Neural progenitor cell (in vitro differentiated cells): ENCODE results near the gene CEP128. TPM values are rescaled to one million over a fixed set of nuclear protein-coding genes. Genes with fewer than 3 reads are reported as not detected.

Experiments
- DNase-seq: peaks from one replicate; pipeline ENCODE4 v3.0.0-alpha.2; 2016; ENCODE audit warnings: low spot score
- H2AFZ ChIP-seq: fragments of 200-600 bp; sonication (generic); replicated peaks from 2 replicates; pipeline ENCODE4 v1.6.1; 2016; ENCODE audit warnings: antibody characterized with exemption
- H3F3A ChIP-seq: fragments of 200-600 bp; sonication (generic); 2 replicates; pipeline ENCODE4 v1.6.1; 2016; ENCODE audit warnings: antibody characterized with exemption, low read depth
- H3K27ac ChIP-seq: fragments of 200-600 bp; sonication (generic); 2 replicates; pipeline ENCODE4 v1.5.1; 2016; ENCODE audit warnings: mild to moderate bottlenecking
- H3K27me3 ChIP-seq: fragments of 200-600 bp; sonication (generic); 2 replicates; pipeline ENCODE4 v1.6.1; 2016; ENCODE audit warnings: mild to moderate bottlenecking, moderate library complexity
- H3K36me3 ChIP-seq: fragments of 200-600 bp; sonication (generic); 2 replicates; pipeline ENCODE4 v1.5.1; 2016
- H3K4me1 ChIP-seq: fragments of 200-600 bp; sonication (generic); 2 replicates; pipeline ENCODE4 v1.6.1; 2016; ENCODE audit warnings: mixed run types
- H3K4me2 ChIP-seq: fragments of 200-600 bp; sonication (generic); 2 replicates; pipeline ENCODE4 v1.6.1; 2016
- H3K4me3 ChIP-seq: fragments of 200-600 bp; sonication (generic); 2 replicates; pipeline ENCODE4 v1.5.1; 2016
- H3K79me2 ChIP-seq: fragments of 200-600 bp; sonication (generic); 2 replicates; pipeline ENCODE4 v1.6.1; 2016; ENCODE audit warnings: low read depth
- H3K9ac ChIP-seq: fragments of 200-600 bp; sonication (generic); 2 replicates; pipeline ENCODE4 v1.6.1; 2016
- H3K9me3 ChIP-seq: fragments of 200-600 bp; sonication (generic); 2 replicates; pipeline ENCODE4 v1.5.1; 2016; ENCODE audit warnings: low read depth
- H4K20me1 ChIP-seq: fragments of 200-600 bp; sonication (generic); 2 replicates; pipeline ENCODE4 v1.6.1; 2016; ENCODE audit warnings: low read depth
- H3K27ac Mint-ChIP-seq: 3 replicates; pipeline ENCODE4 v1.8.0; 2021; ENCODE audit warnings: mixed read lengths
- H3K27me3 Mint-ChIP-seq: 2 replicates; pipeline ENCODE4 v1.8.0; 2022; ENCODE audit warnings: low read depth, mild to moderate bottlenecking, inconsistent platforms, moderate library complexity, mixed read lengths; ENCODE audit not compliant: insufficient read depth
- H3K36me3 Mint-ChIP-seq: 3 replicates; pipeline ENCODE4 v1.8.0; 2021; ENCODE audit warnings: mixed read lengths
- H3K4me1 Mint-ChIP-seq: 3 replicates; pipeline ENCODE4 v1.8.0; 2021; ENCODE audit warnings: mixed read lengths
- H3K4me3 Mint-ChIP-seq: 3 replicates; pipeline ENCODE4 v1.8.0; 2021; ENCODE audit warnings: mild to moderate bottlenecking, moderate library complexity, mixed read lengths
- H3K9me3 Mint-ChIP-seq: 3 replicates; pipeline ENCODE4 v1.8.0; 2020; ENCODE audit warnings: mixed read lengths
- CTCF ChIP-seq: fragments of 200-600 bp; sonication (generic); IDR thresholded peaks from 2 replicates; pipeline ENCODE4 v1.5.1; 2017; ENCODE audit warnings: antibody characterized with exemption, mild to moderate bottlenecking
- EZH2 ChIP-seq: fragments of 200-600 bp; sonication (generic); IDR thresholded peaks from 2 replicates; pipeline ENCODE4 v1.6.1; 2017; ENCODE audit warnings: antibody characterized with exemption, mild to moderate bottlenecking, moderate library complexity
- EZH2phosphoT487 ChIP-seq: fragments of 200-600 bp; sonication (generic); IDR thresholded peaks from 2 replicates; pipeline ENCODE4 v1.6.1; 2017; ENCODE audit warnings: antibody characterized with exemption
- total RNA-seq: library from RNA; depleted of rRNA; stranded (reverse); fragments of >200 nt; gene quantifications from 2 replicates; pipeline ENCODE4 v1.2.3, GENCODE V29; 2015; ENCODE audit warnings: low replicate concordance

Gene CEP128
- total RNA-seq, 1 donor from 2014 or later: 12.1 TPM

- H3K27me3 ChIP-seq: no peaks in the 10 kb centered on the region
- H3K9me3 ChIP-seq: peaks cover 5% of the 10 kb centered on the region
- H2AFZ ChIP-seq: no peak overlapping the region
- H3K27ac ChIP-seq: no peak overlapping the region
- H3K4me3 Mint-ChIP-seq: no peak overlapping the region
- no peak for DNase-seq
- TF ChIP-seq CTCF (no peak), EZH2 (no peak), EZH2phosphoT487 (no peak)
- no peaks in the 10 kb centered on the region for H3K4me1 Mint-ChIP-seq
- no peak overlapping the region for H3K9ac ChIP-seq
- no peak overlapping the region for H3K27ac Mint-ChIP-seq
- H3F3A ChIP-seq: no peaks in the 10 kb centered on the region
- no peaks in the 10 kb centered on the region for H3K36me3 Mint-ChIP-seq
- H3K79me2 ChIP-seq: no peaks in the 10 kb centered on the region
- no peaks in the 10 kb centered on the region for H3K27me3 Mint-ChIP-seq
- no peaks in the 10 kb centered on the region for H3K4me1 ChIP-seq
- H3K9me3 Mint-ChIP-seq: no peaks in the 10 kb centered on the region
- no peak overlapping the region for H3K4me3 ChIP-seq
- no peaks in the 10 kb centered on the region for H4K20me1 ChIP-seq
- H3K36me3 ChIP-seq: no peaks in the 10 kb centered on the region
- H3K4me2 ChIP-seq: no peak overlapping the region
These were observed 313.8 kb downstream of the CEP128 start for GRCh38 chr14:80627745-80628144.

GRCh38 chr14:80624581-80624980, 317.0 kb downstream of the CEP128 start:
- no peaks in the 10 kb centered on the region for H4K20me1 ChIP-seq
- no peaks in the 10 kb centered on the region for H3K79me2 ChIP-seq
- H3K36me3 ChIP-seq: no peaks in the 10 kb centered on the region

GRCh38 chr14:80621701-80622100, 319.8 kb downstream of the CEP128 start:
- peaks cover 2% of the 10 kb centered on the region for H3K27me3 Mint-ChIP-seq
- DNase-seq: no peak
- no peaks in the 10 kb centered on the region for H3K27me3 ChIP-seq
- H3K79me2 ChIP-seq: no peaks in the 10 kb centered on the region
- H3K9ac ChIP-seq: no peak overlapping the region
- no peaks in the 10 kb centered on the region for H4K20me1 ChIP-seq
- no peak overlapping the region for H3K4me3 ChIP-seq
- H3K4me2 ChIP-seq: no peak overlapping the region
- no peaks in the 10 kb centered on the region for H3K36me3 ChIP-seq
- no peak overlapping the region for H3K4me3 Mint-ChIP-seq
- peaks cover 5% of the 10 kb centered on the region for H3K9me3 ChIP-seq
- H3K36me3 Mint-ChIP-seq: no peaks in the 10 kb centered on the region
- H3K9me3 Mint-ChIP-seq: no peaks in the 10 kb centered on the region
- H3K27ac Mint-ChIP-seq: no peak overlapping the region
- no peaks in the 10 kb centered on the region for H3K4me1 Mint-ChIP-seq
- H3K27ac ChIP-seq: no peak overlapping the region
- TF ChIP-seq EZH2: no peak
- TF ChIP-seq CTCF: no peak
- no peak for TF ChIP-seq EZH2phosphoT487
- H3F3A ChIP-seq: no peaks in the 10 kb centered on the region
- H2AFZ ChIP-seq: no peak overlapping the region
- H3K4me1 ChIP-seq: no peaks in the 10 kb centered on the region

More at GRCh38 chr14:80624581-80624980, 317.0 kb downstream of the CEP128 start:
- Mint-ChIP-seq H3K4me3 (no peak overlapping the region), H3K36me3 (no peaks in the 10 kb centered on the region), H3K27ac (no peak overlapping the region), H3K9me3 (no peaks in the 10 kb centered on the region), H3K27me3 (no peaks in the 10 kb centered on the region), H3K4me1 (no peaks in the 10 kb centered on the region)
- Histone ChIP-seq H3K9me3 (peaks cover 5% of the 10 kb centered on the region), H3K4me1 (no peaks in the 10 kb centered on the region), H2AFZ (no peak overlapping the region), H3K4me2 (no peak overlapping the region), H3K4me3 (no peak overlapping the region), H3K27me3 (no peaks in the 10 kb centered on the region), H3K9ac (no peak overlapping the region), H3K27ac (no peak overlapping the region), H3F3A (no peaks in the 10 kb centered on the region)
- DNase-seq: no peak
- no peak for TF ChIP-seq CTCF
- TF ChIP-seq EZH2: no peak
- TF ChIP-seq EZH2phosphoT487: no peak

- Histone ChIP-seq H3K79me2 (no peaks in the 10 kb centered on the region), H3K9ac (no peak overlapping the region), H3K4me2 (no peak overlapping the region), H3K4me3 (no peak overlapping the region), H3K27me3 (no peaks in the 10 kb centered on the region), H3K27ac (no peak overlapping the region), H3K4me1 (no peaks in the 10 kb centered on the region), H3K36me3 (no peaks in the 10 kb centered on the region), H2AFZ (no peak overlapping the region), H3K9me3 (peaks cover 5% of the 10 kb centered on the region), H3F3A (no peaks in the 10 kb centered on the region), H4K20me1 (no peaks in the 10 kb centered on the region)
- no peak for DNase-seq
- H3K4me1 Mint-ChIP-seq: no peaks in the 10 kb centered on the region
- peaks cover 2% of the 10 kb centered on the region for H3K27me3 Mint-ChIP-seq
- H3K27ac Mint-ChIP-seq: no peak overlapping the region
- no peaks in the 10 kb centered on the region for H3K9me3 Mint-ChIP-seq
- TF ChIP-seq EZH2phosphoT487: no peak
- TF ChIP-seq CTCF: no peak
- no peak for TF ChIP-seq EZH2
- no peak overlapping the region for H3K4me3 Mint-ChIP-seq
- no peaks in the 10 kb centered on the region for H3K36me3 Mint-ChIP-seq
These were observed 321.1 kb downstream of the CEP128 start for GRCh38 chr14:80620434-80620833.
